Testis (tissue), 3 donors: ENCODE data around the gene TCTN2. TPM values are rescaled to one million over a fixed set of nuclear protein-coding genes. Genes with fewer than 3 reads are reported as not detected.

Source experiments
- DNase-seq: peaks from one replicate; pipeline ENCODE4 v3.0.0-alpha.2; 2019
- H3K27ac ChIP-seq, 2 donors: fragments of 200-600 bp; sonication (generic); one replicate each; pipeline ENCODE4 v1.5.1; 2019
- H3K27me3 ChIP-seq: fragments of 200-600 bp; sonication (generic); one replicate; pipeline ENCODE4 v1.5.1; 2019
- H3K36me3 ChIP-seq: fragments of 200-600 bp; sonication (generic); one replicate; pipeline ENCODE4 v1.5.1; 2017; ENCODE audit warnings: low read depth; ENCODE audit errors: missing control alignments
- H3K4me1 ChIP-seq: fragments of 200-600 bp; sonication (generic); one replicate; pipeline ENCODE4 v1.5.1; 2019
- H3K4me3 ChIP-seq, 2 donors: fragments of 200-600 bp; sonication (generic); one replicate each; pipeline ENCODE4 v1.5.1; 2017 to 2019
- H3K9me3 ChIP-seq: fragments of 200-600 bp; sonication (generic); one replicate; pipeline ENCODE4 v1.5.1; 2017
- POLR2A ChIP-seq: fragments of 450-650 bp; IDR thresholded peaks from one replicate; pipeline ENCODE4 v1.6.1; 2017; ENCODE audit warnings: antibody characterized with exemption, mild to moderate bottlenecking, moderate library complexity
- WGBS, 2 donors: methylation state at CpG; one replicate each; pipeline ENCODE4 v1.1.5; 2018; 5-methylcytosine and 5-hydroxymethylcytosine counted together
- intact Hi-C: fragments of 100-400 bp; cut with DNase I; formaldehyde crosslinking; loops from one replicate; pipeline ENCODE4 v1.15.1; 2023; ENCODE audit warnings: low total_unique reads
- polyA plus RNA-seq: library from polyadenylated mRNA; stranded (reverse); fragments of 350-450 nt; fragmentation: Illumina TruSeq; extraction: RNeasy Lipid Tissue Mini Kit (QIAGEN cat#74804); gene quantifications from one replicate; pipeline ENCODE4 v1.2.3, GENCODE V29; 2014; ENCODE audit warnings: low read depth, low replicate concordance; ENCODE audit not compliant: insufficient read depth
- total RNA-seq, 2 donors: library from RNA; depleted of rRNA; stranded (reverse); fragments of >200 nt; gene quantifications; one replicate each; pipeline ENCODE4 v1.2.3, GENCODE V29; 2016
- TF ChIP-seq, protein P1 (sequence below), 3 experiments: fragments of 450-650 bp in 2 of 3; fragments of 200-600 bp in 1 of 3; sonication (generic) in 1 of 3; IDR thresholded peaks; one replicate each; pipeline ENCODE4 v1.5.1; 2016 to 2019; ENCODE audit warnings: antibody characterized with exemption in 3 of 3, mild to moderate bottlenecking in 2 of 3, moderate library complexity in 1 of 3

TCTN2 gene
- total and polyA plus RNA-seq, 3 donors from 2014 or later = 15.1 to 22.7 (median 22.7) TPM

DNA sequence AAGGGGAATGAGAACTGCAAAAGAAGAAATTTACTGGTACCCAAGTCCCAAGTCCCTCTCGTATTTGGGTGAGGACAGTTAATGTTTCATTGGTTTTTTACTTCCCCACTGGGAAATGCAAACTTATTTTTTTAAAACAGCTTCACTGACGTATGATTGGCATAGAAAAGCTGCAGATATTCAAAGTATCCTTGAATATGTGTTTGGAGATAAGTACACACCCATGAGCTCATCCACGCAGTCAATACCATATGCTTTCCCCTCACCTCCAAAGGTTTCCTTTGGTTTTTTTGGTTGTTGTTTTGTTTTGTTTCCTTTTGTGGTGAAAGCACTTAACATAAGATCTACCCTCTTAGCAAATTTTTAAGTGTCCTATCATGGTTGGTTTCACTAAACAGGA is 13.1 kb downstream of the TCTN2 start:
- 90 to 91% methylated on average over 3 of the region's 3 CpGs for whole genome bisulfite sequencing, 2 donors
- H3K4me3 ChIP-seq = no peak overlapping the region
- H3K27ac ChIP-seq = no peak overlapping the region
- intact Hi-C loops = no loop called here
- no peaks in the 10 kb centered on the region for H3K27me3 ChIP-seq
- H3K4me1 ChIP-seq = no peaks in the 10 kb centered on the region
- no peaks in the 10 kb centered on the region for H3K36me3 ChIP-seq
- no peak for DNase-seq
- no peaks in the 10 kb centered on the region for H3K9me3 ChIP-seq
- TF ChIP-seq, protein P1, sequence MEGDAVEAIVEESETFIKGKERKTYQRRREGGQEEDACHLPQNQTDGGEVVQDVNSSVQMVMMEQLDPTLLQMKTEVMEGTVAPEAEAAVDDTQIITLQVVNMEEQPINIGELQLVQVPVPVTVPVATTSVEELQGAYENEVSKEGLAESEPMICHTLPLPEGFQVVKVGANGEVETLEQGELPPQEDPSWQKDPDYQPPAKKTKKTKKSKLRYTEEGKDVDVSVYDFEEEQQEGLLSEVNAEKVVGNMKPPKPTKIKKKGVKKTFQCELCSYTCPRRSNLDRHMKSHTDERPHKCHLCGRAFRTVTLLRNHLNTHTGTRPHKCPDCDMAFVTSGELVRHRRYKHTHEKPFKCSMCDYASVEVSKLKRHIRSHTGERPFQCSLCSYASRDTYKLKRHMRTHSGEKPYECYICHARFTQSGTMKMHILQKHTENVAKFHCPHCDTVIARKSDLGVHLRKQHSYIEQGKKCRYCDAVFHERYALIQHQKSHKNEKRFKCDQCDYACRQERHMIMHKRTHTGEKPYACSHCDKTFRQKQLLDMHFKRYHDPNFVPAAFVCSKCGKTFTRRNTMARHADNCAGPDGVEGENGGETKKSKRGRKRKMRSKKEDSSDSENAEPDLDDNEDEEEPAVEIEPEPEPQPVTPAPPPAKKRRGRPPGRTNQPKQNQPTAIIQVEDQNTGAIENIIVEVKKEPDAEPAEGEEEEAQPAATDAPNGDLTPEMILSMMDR (IDR thresholded peaks at IDR 0.05) = no peak
- no peak for TF ChIP-seq POLR2A

DNA sequence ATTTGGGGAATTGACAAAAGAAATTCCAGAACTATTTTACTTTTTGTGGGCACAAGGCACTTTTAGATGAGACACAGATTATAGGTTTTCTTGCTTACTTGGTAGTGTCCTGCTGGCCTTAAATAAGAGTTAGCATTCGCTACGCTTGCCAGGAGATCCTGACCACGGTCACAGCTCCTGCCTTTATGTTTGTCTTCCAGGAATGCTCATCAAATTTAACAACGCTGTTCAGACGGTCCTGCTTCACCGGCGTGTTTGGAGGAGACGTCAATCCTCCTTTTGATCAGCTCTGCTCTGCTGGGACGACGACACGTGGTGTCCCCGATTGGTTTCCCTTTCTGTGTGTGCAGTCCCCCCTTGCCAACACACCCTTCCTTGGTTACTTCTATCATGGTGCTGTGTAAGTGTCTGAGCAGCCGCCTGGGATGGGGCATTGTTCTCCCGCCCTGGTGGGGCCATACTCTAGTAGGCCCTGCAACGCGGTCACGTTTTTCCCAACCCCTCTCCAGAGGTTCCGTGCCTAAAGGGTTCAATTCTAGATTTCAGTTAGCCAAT is 15.8 kb downstream of the TCTN2 start:
- H3K36me3 ChIP-seq = no peaks in the 10 kb centered on the region
- 93 to 94% methylated on average over 18 of the region's 18 CpGs for WGBS, 2 donors
- intact Hi-C loops = no loop called here
- peaks cover 6% of the 10 kb centered on the region for H3K4me1 ChIP-seq
- H3K4me3 ChIP-seq = no peak overlapping the region
- H3K27me3 ChIP-seq = no peaks in the 10 kb centered on the region
- no peaks in the 10 kb centered on the region for H3K9me3 ChIP-seq
- no peak for DNase-seq
- H3K27ac ChIP-seq = no peak overlapping the region
- TF ChIP-seq, protein P1 (IDR thresholded peaks at IDR 0.05) = no peak
- TF ChIP-seq POLR2A = no peak

- Histone ChIP-seq H3K4me1 (peaks cover 6% of the 10 kb centered on the region), H3K27me3 (no peaks in the 10 kb centered on the region), H3K4me3 (no peak overlapping the region), H3K27ac (peak overlapping the region in 1 of 2 donors; percentile 72), H3K36me3 (no peaks in the 10 kb centered on the region), H3K9me3 (no peaks in the 10 kb centered on the region)
- DNase-seq = no peak
- WGBS, 2 donors = 63 to 85% methylated on average over 8 of the region's 8 CpGs
- TF ChIP-seq POLR2A = no peak
- TF ChIP-seq, protein P1 (IDR thresholded peaks at IDR 0.05) = no peak
- intact Hi-C loops = no loop called here
Observed at GRCh38 chr12:123690191-123690840, 19.4 kb downstream of the TCTN2 start.

DNA sequence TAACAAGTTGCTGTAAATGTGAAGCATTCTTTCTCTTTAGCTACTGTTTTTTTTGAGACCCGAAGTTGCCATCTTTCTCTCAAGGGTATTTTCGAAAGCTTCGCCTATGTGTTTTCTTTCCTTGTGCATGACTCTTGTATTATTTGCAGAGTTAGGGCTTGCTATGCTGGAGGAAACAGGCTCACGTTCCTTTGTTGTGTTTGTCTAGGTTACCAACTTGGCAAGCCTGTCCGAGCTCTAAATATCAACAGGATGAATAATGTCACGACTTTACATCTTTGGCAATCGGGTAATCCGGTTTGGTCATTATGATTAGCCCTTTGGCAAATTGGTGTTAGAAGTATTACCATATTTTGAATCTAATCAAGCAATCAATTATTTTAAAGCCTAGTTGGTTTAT is 25.3 kb downstream of the TCTN2 start:
- peak overlapping the region; percentile 37 to 48 for H3K27ac ChIP-seq
- intact Hi-C loops = no loop called here
- 59 to 74% methylated on average over 8 of the region's 8 CpGs for WGBS, 2 donors
- no peak overlapping the region for H3K4me3 ChIP-seq
- H3K27me3 ChIP-seq = no peaks in the 10 kb centered on the region
- H3K4me1 ChIP-seq = peaks cover 5% of the 10 kb centered on the region
- H3K36me3 ChIP-seq = no peaks in the 10 kb centered on the region
- no peaks in the 10 kb centered on the region for H3K9me3 ChIP-seq
- DNase-seq = no peak
- no peak for TF ChIP-seq POLR2A
- TF ChIP-seq, protein P1 (IDR thresholded peaks at IDR 0.05) = no peak

DNA sequence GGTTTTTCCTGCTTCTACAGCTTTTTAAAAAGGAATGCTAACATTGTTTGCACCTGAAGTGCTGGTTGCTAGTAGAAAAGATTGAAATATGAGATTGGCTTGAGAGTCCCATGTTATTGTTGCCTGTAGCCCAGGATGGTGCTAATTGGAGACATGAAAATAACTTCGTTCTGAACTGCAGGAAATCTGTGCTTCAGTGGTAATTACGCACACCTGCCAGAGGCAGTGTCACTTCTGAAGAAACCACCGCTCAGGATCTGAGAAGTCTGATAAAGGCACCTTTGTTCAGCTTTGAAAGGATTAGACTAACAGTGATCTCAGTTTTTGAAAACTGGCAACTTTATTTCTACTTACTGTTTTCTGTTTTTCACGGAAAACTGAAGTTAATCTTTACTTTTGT is 25.7 kb downstream of the TCTN2 start:
- 53 to 58% methylated on average over 4 of the region's 4 CpGs for WGBS, 2 donors
- peak; percentile 37 for DNase-seq
- Histone ChIP-seq H3K27me3 (no peaks in the 10 kb centered on the region), H3K4me1 (peaks cover 4% of the 10 kb centered on the region), H3K4me3 (no peak overlapping the region), H3K9me3 (no peaks in the 10 kb centered on the region), H3K36me3 (no peaks in the 10 kb centered on the region), H3K27ac (peak overlapping the region; percentile 37 to 48)
- TF ChIP-seq POLR2A = no peak
- TF ChIP-seq, protein P1 (IDR thresholded peaks at IDR 0.05) = no peak
- intact Hi-C loops = no loop called here
